Measurements from ENCODE around the gene SLIT1. TPM values are rescaled to one million over a fixed set of nuclear protein-coding genes. Genes with fewer than 3 reads are reported as not detected.

Gene SLIT1
- total RNA-seq, 4 donors from 2014 or later, result 0.10 to 0.13 TPM; not detected in 2

GRCh38 chr10:97042716-97043562 lies 142.8 kb downstream of the SLIT1 start:
- no peak overlapping the region for H3K27ac ChIP-seq
- intact Hi-C loops (cut with DNase I; ENCODE audit: low total_unique reads) (no loop called here), in situ Hi-C loops (cut with MboI; ENCODE audit: low sequenced_read_pairs in 4 of 4) (loop anchor here in 2 of 4 donors (25.0 kb wide), 1 partner anchor 656 kb away; no protein-coding TSS in a partner anchor)
- H3K4me1 ChIP-seq, result peaks cover 0 to under 1% of the 10 kb centered on the region in 2 donors
- DNase-seq (no peak), ATAC-seq (no peak)
- no peaks in the 10 kb centered on the region for H3K9me3 ChIP-seq
- H3K36me3 ChIP-seq, result no peaks in the 10 kb centered on the region
- no peaks in the 10 kb centered on the region for H3K27me3 ChIP-seq
- H3K4me3 ChIP-seq, result no peak overlapping the region
- no peak for TF ChIP-seq POLR2A (IDR thresholded peaks at IDR 0.05)
- TF ChIP-seq, protein P1, sequence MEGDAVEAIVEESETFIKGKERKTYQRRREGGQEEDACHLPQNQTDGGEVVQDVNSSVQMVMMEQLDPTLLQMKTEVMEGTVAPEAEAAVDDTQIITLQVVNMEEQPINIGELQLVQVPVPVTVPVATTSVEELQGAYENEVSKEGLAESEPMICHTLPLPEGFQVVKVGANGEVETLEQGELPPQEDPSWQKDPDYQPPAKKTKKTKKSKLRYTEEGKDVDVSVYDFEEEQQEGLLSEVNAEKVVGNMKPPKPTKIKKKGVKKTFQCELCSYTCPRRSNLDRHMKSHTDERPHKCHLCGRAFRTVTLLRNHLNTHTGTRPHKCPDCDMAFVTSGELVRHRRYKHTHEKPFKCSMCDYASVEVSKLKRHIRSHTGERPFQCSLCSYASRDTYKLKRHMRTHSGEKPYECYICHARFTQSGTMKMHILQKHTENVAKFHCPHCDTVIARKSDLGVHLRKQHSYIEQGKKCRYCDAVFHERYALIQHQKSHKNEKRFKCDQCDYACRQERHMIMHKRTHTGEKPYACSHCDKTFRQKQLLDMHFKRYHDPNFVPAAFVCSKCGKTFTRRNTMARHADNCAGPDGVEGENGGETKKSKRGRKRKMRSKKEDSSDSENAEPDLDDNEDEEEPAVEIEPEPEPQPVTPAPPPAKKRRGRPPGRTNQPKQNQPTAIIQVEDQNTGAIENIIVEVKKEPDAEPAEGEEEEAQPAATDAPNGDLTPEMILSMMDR (IDR thresholded peaks at IDR 0.05 in 4 of 5, conservative IDR thresholded peaks at IDR 0.05 in 1 of 5), result no peak

GRCh38 chr10:97042081-97042480 lies 143.7 kb downstream of the SLIT1 start:
- DNase-seq, result no peak
- H3K27me3 ChIP-seq, result no peaks in the 10 kb centered on the region
- intact Hi-C loops (cut with DNase I; ENCODE audit: low total_unique reads) (no loop called here), in situ Hi-C loops (cut with MboI; ENCODE audit: low sequenced_read_pairs in 4 of 4) (loop anchor here in 2 of 4 donors (25.0 kb wide), 1 partner anchor 655 kb away; no protein-coding TSS in a partner anchor)
- no peak for ATAC-seq
- H3K36me3 ChIP-seq, result no peaks in the 10 kb centered on the region
- H3K27ac ChIP-seq, result no peak overlapping the region
- H3K4me3 ChIP-seq, result no peak overlapping the region
- no peaks in the 10 kb centered on the region for H3K9me3 ChIP-seq
- H3K4me1 ChIP-seq, result peaks cover 2 to 6% of the 10 kb centered on the region in 2 donors
- TF ChIP-seq, protein P1 (IDR thresholded peaks at IDR 0.05 in 4 of 5, conservative IDR thresholded peaks at IDR 0.05 in 1 of 5), result no peak
- TF ChIP-seq POLR2A (IDR thresholded peaks at IDR 0.05), result no peak

GRCh38 chr10:97040706-97041105 lies 145.1 kb downstream of the SLIT1 start:
- Histone ChIP-seq H3K4me3 (no peak overlapping the region), H3K27ac (no peak overlapping the region), H3K27me3 (no peaks in the 10 kb centered on the region), H3K36me3 (no peaks in the 10 kb centered on the region), H3K9me3 (no peaks in the 10 kb centered on the region), H3K4me1 (peaks cover 3 to 6% of the 10 kb centered on the region in 2 donors)
- in situ Hi-C loops (cut with MboI; ENCODE audit: low sequenced_read_pairs in 4 of 4), result loop anchor here in 2 of 4 donors (25.0 kb wide), 1 partner anchor 653 kb away; no protein-coding TSS in a partner anchor
- ATAC-seq (no peak), DNase-seq (no peak)
- no peak for TF ChIP-seq POLR2A (IDR thresholded peaks at IDR 0.05)
- TF ChIP-seq, protein P1 (IDR thresholded peaks at IDR 0.05 in 4 of 5, conservative IDR thresholded peaks at IDR 0.05 in 1 of 5), result no peak
- intact Hi-C loops (cut with DNase I; ENCODE audit: low total_unique reads), result no loop called here

DNA sequence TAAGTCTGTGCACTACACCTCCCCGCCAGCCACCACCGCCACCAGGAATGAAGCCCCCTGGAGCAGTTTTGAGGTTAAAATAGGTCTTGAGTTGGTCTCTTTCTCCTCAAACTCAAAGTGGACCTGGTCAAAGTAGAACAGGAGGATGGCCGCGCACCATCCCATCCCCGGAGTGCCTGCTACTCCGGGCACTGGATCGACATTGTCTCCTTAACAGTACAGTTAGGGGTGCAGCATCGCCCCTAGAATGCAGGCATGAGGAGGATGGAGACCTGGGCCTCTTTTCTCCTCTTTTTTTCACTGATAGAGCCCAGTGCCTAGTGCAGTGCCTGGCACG lies 145.5 kb downstream of the SLIT1 start:
- Histone ChIP-seq H3K4me3 (no peak overlapping the region), H3K36me3 (no peaks in the 10 kb centered on the region), H3K27me3 (no peaks in the 10 kb centered on the region), H3K27ac (no peak overlapping the region), H3K4me1 (peaks cover 3 to 6% of the 10 kb centered on the region in 2 donors), H3K9me3 (no peaks in the 10 kb centered on the region)
- in situ Hi-C loops (cut with MboI; ENCODE audit: low sequenced_read_pairs in 4 of 4), result loop anchor here in 2 of 4 donors (25.0 kb wide), 1 partner anchor 653 kb away; no protein-coding TSS in a partner anchor
- TF ChIP-seq, protein P1 (IDR thresholded peaks at IDR 0.05 in 4 of 5, conservative IDR thresholded peaks at IDR 0.05 in 1 of 5), result no peak
- no peak for TF ChIP-seq POLR2A (IDR thresholded peaks at IDR 0.05)
- ATAC-seq, result no peak
- intact Hi-C loops (cut with DNase I; ENCODE audit: low total_unique reads), result no loop called here
- DNase-seq, result no peak
